ENCODE data around the gene APC.
"Not testable (repeated sequence)": the region's sequence is repeated elsewhere in the genome, so short reads cannot be mapped to it uniquely, and the experiment has no call there.

The APC gene

DNA sequence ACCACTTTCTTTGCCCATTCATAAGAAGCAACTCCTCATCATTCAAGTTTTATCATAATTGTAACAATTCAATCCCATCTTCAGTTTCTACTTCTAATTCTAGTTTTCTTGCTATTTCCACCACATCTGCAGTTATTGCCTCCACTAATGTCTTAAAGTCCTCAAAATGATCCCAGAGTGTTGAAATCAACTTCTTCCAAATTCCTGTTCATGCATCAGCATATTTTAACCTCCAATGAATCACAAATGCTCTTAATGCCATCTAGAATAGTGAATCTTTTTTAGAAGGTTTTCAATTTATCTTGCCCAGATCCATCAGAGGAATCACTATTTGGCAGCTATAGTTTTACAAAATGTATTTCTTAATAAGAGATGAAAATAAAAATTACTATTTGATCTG lies 120.2 kb downstream of the APC start:
- no peak overlapping the region for H3K4me3 ChIP-seq
- TF ChIP-seq, protein P1, sequence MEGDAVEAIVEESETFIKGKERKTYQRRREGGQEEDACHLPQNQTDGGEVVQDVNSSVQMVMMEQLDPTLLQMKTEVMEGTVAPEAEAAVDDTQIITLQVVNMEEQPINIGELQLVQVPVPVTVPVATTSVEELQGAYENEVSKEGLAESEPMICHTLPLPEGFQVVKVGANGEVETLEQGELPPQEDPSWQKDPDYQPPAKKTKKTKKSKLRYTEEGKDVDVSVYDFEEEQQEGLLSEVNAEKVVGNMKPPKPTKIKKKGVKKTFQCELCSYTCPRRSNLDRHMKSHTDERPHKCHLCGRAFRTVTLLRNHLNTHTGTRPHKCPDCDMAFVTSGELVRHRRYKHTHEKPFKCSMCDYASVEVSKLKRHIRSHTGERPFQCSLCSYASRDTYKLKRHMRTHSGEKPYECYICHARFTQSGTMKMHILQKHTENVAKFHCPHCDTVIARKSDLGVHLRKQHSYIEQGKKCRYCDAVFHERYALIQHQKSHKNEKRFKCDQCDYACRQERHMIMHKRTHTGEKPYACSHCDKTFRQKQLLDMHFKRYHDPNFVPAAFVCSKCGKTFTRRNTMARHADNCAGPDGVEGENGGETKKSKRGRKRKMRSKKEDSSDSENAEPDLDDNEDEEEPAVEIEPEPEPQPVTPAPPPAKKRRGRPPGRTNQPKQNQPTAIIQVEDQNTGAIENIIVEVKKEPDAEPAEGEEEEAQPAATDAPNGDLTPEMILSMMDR (IDR thresholded peaks at IDR 0.05), result no peak
- no peaks in the 10 kb centered on the region for H3K27me3 ChIP-seq
- no peaks in the 10 kb centered on the region for H3K36me3 ChIP-seq
- H3K9me3 ChIP-seq, result peaks cover 0 to 4% (median 0%) of the 10 kb centered on the region in 3 donors
- DNase-seq, result no peak
- intact Hi-C loops (cut with DNase I; ENCODE audit: low total_unique reads), result loop anchor here (5.0 kb wide), 2 partner anchors 54 to 306 kb away; no protein-coding TSS in a partner anchor
- H3K4me1 ChIP-seq, result peaks cover 0 to 15% (median 14%) of the 10 kb centered on the region in 4 donors
- no peak overlapping the region for H3K27ac ChIP-seq

DNA sequence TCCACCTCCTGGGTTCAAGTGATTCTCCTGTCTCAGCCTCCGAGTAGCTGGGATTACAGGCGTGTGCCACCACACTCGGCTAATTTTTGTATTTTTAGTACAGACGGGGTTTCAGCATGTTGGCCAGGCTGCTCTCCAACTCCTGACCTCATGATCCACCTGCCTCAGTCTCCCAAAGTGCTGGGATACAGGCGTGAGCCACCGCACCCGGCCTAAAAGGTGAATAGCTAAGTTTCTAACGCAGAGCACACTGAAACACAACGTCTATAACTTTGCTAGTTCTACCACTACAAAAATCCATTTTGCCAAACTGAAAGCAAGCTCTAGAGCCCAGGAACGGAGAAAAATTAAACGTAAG lies 122.9 kb downstream of the APC start:
- H3K9me3 ChIP-seq, H3K27me3 ChIP-seq, DNase-seq: not testable (repeated sequence)
- intact Hi-C loops (cut with DNase I; ENCODE audit: low total_unique reads), result loop anchor here (5.0 kb wide), 2 partner anchors 62 to 102 kb away; partner anchors contain the start of gene REEP5
- peaks cover 6 to 14% (median 13%) of the 10 kb centered on the region in 3 donors for H3K36me3 ChIP-seq
- peaks cover 0 to 32% (median 22%) of the 10 kb centered on the region in 4 donors for H3K4me1 ChIP-seq
- peak overlapping the region; percentile 79 to 80 for H3K4me3 ChIP-seq
- H3K27ac ChIP-seq, result peak overlapping the region; percentile 75 to 80

DNA sequence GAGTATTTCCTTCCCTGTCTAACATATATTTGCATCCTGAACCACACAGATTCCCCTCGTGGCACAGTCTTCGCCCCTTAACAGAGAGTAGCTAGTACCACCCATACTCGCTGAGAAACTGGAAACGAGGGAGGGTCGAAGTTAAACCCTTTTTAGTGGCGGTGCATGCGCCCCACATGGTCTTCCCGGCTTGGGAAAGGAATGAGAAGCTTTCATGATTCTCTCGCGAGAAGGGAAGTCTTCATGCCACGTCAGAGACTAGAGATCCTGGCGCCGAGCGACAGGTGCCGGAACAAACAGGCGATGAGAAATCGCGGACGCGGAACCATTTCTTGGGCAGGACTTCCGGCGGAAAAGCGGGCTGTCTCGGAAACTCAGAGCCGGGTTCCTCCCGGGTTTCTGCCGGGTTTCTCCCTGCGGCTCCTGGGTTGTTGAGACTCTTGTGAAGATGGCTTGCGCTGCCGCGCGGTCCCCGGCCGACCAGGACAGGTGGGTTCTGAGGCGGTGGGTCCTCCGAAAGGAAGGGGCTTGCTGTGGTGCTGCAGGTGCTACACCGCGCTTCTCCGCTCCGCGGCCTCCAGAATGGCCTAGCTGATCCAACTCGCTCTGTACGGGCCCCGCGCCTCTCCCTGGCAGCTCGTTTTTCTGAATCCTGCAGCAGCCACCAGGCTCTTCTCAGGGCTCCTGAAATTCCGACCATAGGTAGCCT lies 123.4 kb downstream of the APC start, which contains the start of gene SRP19:
Gene SRP19 (plus strand): TSS at position 359 of the 709 bp plus-strand sequence. CDS start 90 bp downstream, at position 449.
- H3K9me3 ChIP-seq, result no peaks in the 10 kb centered on the region
- peak within 1 kb of the TSS; percentile 79 to 80 for H3K4me3 ChIP-seq
- peak; percentile 95 to 96 for DNase-seq
- H3K4me1 ChIP-seq, result peaks cover 0 to 32% (median 22%) of the 10 kb centered on the region in 4 donors
- intact Hi-C loops (cut with DNase I; ENCODE audit: low total_unique reads), result loop anchor here (5.0 kb wide), 2 partner anchors 61 to 101 kb away; partner anchors contain the start of gene REEP5
- H3K27me3 ChIP-seq, result no peaks in the 10 kb centered on the region
- H3K27ac ChIP-seq, result peak within 1 kb of the TSS; percentile 75 to 80
- TF ChIP-seq, protein P1 (IDR thresholded peaks at IDR 0.05), result no peak
- peaks cover 10 to 20% (median 16%) of the 10 kb centered on the region in 3 donors for H3K36me3 ChIP-seq

- Histone ChIP-seq H3K27ac (peak overlapping the region; percentile 75 to 80), H3K27me3 (no peaks in the 10 kb centered on the region), H3K9me3 (no peaks in the 10 kb centered on the region), H3K4me3 (peak overlapping the region; percentile 79 to 80), H3K4me1 (peaks cover 0 to 32% (median 22%) of the 10 kb centered on the region in 4 donors), H3K36me3 (peaks cover 16 to 25% (median 16%) of the 10 kb centered on the region in 3 donors)
- no peak for DNase-seq
- TF ChIP-seq, protein P1 (IDR thresholded peaks at IDR 0.05), result no peak
- intact Hi-C loops (cut with DNase I; ENCODE audit: low total_unique reads), result loop anchor here (5.0 kb wide), 2 partner anchors 61 to 101 kb away; partner anchors contain the start of gene REEP5
Observed at GRCh38 chr5:112861638-112861985, 123.9 kb downstream of the APC start.

- TF ChIP-seq, protein P1 (IDR thresholded peaks at IDR 0.05), result no peak
- H3K4me3 ChIP-seq, result peak overlapping the region; percentile 79 to 80
- H3K4me1 ChIP-seq, result peaks cover 0 to 32% (median 22%) of the 10 kb centered on the region in 4 donors
- DNase-seq, result no peak
- intact Hi-C loops (cut with DNase I; ENCODE audit: low total_unique reads), result loop anchor here (5.0 kb wide), 2 partner anchors 60 to 100 kb away; partner anchors contain the start of gene REEP5
- H3K27me3 ChIP-seq, result no peaks in the 10 kb centered on the region
- H3K36me3 ChIP-seq, result peaks cover 16 to 28% (median 18%) of the 10 kb centered on the region in 3 donors
- peak overlapping the region; percentile 75 to 80 for H3K27ac ChIP-seq
- no peaks in the 10 kb centered on the region for H3K9me3 ChIP-seq
Observed at GRCh38 chr5:112862085-112862484, 124.4 kb downstream of the APC start.

- H3K36me3 ChIP-seq, result peaks cover 21 to 43% (median 27%) of the 10 kb centered on the region in 3 donors
- no peak for DNase-seq
- H3K27me3 ChIP-seq, result no peaks in the 10 kb centered on the region
- TF ChIP-seq, protein P1 (IDR thresholded peaks at IDR 0.05), result no peak
- H3K4me1 ChIP-seq, result peaks cover 0 to 32% (median 22%) of the 10 kb centered on the region in 4 donors
- no peak overlapping the region for H3K27ac ChIP-seq
- intact Hi-C loops (cut with DNase I; ENCODE audit: low total_unique reads), result loop anchor here (5.0 kb wide), 2 partner anchors 59 to 99 kb away; partner anchors contain the start of gene REEP5
- H3K4me3 ChIP-seq, result no peak overlapping the region
- no peaks in the 10 kb centered on the region for H3K9me3 ChIP-seq
Observed at GRCh38 chr5:112863549-112863948, 125.9 kb downstream of the APC start.

Data from tibial artery (tissue), 4 donors.